HFF-Myc (cell line): ENCODE measurements around the gene ARHGEF28.

ENCODE experiments used
- DNase-seq: peaks from one replicate; pipeline ENCODE4 v3.0.0-alpha.2; 2011; ENCODE audit warnings: low read depth; ENCODE audit errors: extremely low read depth
- H3K4me3 ChIP-seq: replicated peaks from 2 replicates; pipeline ENCODE4 v1.5.1; 2011; ENCODE audit warnings: low read depth, mild to moderate bottlenecking, control low read depth, low read length
- TF ChIP-seq, protein P1 (sequence below): IDR thresholded peaks from 2 replicates; pipeline ENCODE4 v1.5.1; 2012; ENCODE audit warnings: mild to moderate bottlenecking, low read depth, low read length, control low read depth; ENCODE audit errors: missing control alignments

Gene ARHGEF28

DNA sequence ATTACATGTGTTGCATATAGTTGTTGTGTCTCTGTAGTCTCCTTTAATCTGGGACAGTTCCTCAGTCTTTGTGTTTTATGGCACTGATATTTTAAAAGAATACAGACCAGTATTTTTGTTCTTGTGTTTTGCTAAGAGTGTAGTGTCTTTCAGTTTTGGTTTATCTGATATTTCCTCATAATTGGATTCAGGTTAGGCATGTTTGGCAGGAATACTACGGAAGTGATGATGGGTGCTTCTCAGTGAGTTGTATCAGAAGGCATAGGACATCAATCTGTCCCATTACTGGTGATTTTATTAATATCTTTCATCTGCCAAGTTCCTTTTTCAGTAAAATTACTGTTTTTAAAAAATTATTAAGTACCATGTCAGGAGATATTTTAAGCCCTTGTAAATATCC, 212.9 kb downstream of the ARHGEF28 start:
- TF ChIP-seq, protein P1, sequence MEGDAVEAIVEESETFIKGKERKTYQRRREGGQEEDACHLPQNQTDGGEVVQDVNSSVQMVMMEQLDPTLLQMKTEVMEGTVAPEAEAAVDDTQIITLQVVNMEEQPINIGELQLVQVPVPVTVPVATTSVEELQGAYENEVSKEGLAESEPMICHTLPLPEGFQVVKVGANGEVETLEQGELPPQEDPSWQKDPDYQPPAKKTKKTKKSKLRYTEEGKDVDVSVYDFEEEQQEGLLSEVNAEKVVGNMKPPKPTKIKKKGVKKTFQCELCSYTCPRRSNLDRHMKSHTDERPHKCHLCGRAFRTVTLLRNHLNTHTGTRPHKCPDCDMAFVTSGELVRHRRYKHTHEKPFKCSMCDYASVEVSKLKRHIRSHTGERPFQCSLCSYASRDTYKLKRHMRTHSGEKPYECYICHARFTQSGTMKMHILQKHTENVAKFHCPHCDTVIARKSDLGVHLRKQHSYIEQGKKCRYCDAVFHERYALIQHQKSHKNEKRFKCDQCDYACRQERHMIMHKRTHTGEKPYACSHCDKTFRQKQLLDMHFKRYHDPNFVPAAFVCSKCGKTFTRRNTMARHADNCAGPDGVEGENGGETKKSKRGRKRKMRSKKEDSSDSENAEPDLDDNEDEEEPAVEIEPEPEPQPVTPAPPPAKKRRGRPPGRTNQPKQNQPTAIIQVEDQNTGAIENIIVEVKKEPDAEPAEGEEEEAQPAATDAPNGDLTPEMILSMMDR, result no peak
- H3K4me3 ChIP-seq, result no peak overlapping the region
- no peak for DNase-seq

DNA sequence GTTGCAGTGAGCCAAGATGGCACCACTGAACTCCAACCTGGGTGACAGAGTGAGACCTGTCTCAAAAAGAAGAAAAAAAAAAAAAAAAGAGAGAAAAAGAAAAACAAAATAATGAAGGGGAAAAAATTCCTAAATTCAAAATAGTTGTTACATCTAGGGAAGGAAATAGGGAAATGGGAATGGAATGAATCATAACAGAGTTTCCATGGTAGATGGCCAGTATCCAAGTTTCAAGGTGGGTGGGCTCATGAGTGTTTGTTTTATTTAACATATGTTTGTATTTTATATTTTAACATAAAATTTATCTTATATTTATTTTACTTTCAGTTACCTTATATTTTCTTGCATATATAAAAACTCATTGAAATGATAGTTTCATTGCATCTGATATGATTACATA, 215.6 kb downstream of the ARHGEF28 start:
- DNase-seq, result no peak

DNA sequence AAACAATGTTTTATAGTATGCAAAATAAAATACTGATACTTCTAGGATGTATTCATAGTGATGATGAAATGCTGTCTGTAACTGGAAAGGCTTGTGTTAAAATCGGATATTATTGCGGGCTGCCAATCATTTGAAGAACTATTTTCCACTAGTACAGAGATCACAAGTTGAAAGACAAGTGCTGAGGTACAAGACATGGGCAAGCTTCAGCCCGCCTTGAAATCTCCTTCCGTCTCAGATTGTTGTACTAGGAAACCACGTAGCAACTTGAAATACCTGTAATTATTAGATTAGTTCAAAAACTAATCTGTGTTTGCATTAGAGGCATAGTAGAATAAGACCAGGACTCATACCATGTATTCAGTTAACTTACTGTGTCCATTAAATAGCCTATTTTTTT, 218.2 kb downstream of the ARHGEF28 start:
- H3K4me3 ChIP-seq, result no peak overlapping the region
- no peak for DNase-seq
- TF ChIP-seq, protein P1, result no peak

More for the DNA sequence above, 215.6 kb downstream of the ARHGEF28 start:
- TF ChIP-seq, protein P1, result no peak
- no peak overlapping the region for H3K4me3 ChIP-seq

DNA sequence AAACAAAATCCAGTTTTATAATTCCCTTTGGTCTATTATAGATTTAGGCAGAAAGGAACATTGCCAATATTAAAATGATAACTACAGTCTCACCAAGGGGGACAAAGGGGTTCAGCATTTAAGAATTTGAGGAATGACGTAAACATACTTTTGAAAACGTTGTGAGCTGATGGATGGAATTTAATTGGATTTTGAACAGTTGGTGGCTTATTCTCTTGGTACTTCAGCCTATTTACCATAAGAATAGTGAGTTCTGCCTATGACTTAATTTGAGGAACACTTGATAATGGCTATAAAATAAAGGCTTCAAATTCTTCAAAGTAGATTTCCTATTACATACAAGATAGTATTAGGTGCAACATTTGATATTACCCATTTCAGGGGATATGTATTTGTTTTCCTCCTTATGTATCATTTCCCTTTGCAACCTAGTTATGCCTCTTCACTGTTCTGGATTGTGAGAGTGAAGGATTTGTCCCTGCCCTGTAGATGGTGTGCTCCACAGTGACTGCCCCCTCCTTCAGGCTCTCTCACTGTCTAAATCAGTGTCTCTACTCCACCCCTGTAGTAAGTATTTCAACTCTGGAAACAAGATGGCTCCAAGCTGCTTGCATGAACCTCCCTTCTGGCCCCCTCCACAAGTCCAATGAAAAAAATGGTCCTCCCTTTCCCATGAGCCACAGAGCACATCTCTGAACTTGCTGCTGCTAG, 225.6 kb downstream of the ARHGEF28 start:
- no peak for DNase-seq
- no peak overlapping the region for H3K4me3 ChIP-seq
- TF ChIP-seq, protein P1, result no peak

DNA sequence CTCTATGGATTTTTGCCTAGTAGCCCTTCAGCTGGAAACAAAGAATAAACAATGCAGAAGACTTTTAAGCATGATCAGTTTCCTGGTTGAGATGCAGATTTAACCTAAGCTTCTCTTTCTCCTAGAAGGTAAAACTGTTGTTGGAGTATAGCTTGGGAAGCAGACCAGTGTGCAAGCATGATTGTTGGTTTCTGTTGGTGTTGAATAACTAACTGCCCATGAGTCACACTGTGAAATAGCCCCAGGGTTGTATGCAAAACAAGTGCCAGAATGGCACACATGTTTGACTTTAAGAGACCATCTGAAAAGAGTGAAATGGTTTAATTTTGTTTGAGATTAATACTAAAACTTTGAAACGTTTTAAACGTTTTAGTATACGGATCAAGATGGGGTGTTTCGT, 227.1 kb downstream of the ARHGEF28 start:
- DNase-seq, result peak; percentile 74
- no peak overlapping the region for H3K4me3 ChIP-seq
- TF ChIP-seq, protein P1, result no peak

DNA sequence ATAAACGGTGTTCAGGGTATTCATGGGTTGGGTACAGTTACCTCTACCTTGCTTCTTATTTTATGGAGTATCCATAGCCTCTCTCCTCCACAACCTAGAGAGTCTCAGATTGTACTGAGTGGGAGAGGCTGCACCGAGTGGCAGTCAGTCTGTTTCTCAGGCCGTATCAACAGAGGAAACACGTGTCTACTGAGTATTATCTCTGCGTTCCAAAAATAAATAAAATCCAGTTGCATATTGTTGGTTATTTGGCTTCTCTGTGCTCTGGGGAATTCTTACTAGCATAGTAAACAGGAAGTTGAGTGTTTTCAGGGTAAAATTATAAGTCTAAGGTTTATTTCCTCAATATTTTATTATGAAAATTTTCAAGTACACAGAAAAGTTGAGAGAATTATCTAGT, 231.0 kb downstream of the ARHGEF28 start:
- no peak overlapping the region for H3K4me3 ChIP-seq
- no peak for DNase-seq

More for the DNA sequence above, 231.0 kb downstream of the ARHGEF28 start:
- TF ChIP-seq, protein P1, result no peak
